ENCODE data around the gene SMYD5. TPM values are rescaled to one million over a fixed set of nuclear protein-coding genes. Genes with fewer than 3 reads are reported as not detected.

SMYD5 gene
- polyA plus RNA-seq, 1 of the 3 experiments (the other 2 are of a cell fraction): 21.4 TPM

GRCh38 chr2:73264332-73264606 is 50.2 kb downstream of the SMYD5 start:
- no peaks in the 10 kb centered on the region for H3K79me2 ChIP-seq (ENCODE audit: insufficient read depth)
- no peaks in the 10 kb centered on the region for H4K20me1 ChIP-seq (ENCODE audit: insufficient read depth)
- no peak overlapping the region for H3K9ac ChIP-seq
- H3K27ac ChIP-seq (ENCODE audit: low read depth in 2 of 2, low read length in 1 of 2): no peak overlapping the region
- no peak overlapping the region for H3K4me3 ChIP-seq (ENCODE audit: low read depth in 2 of 2, low read length in 1 of 2)
- ChIA-PET POLR2A (no interaction called here), CTCF (interaction anchor here (0.6 kb wide), 1 partner anchor 327 kb away, joined by 4 read pairs; no protein-coding TSS in a partner anchor)
- no peaks in the 10 kb centered on the region for H3F3A ChIP-seq (replicated peaks; ENCODE audit: insufficient read depth)
- no peak for TF ChIP-seq NFIC (IDR thresholded peaks at IDR 0.05; ENCODE audit: borderline replicate concordance)
- no peak for TF ChIP-seq TCF12 (IDR thresholded peaks at IDR 0.05)
- TF ChIP-seq, protein P1, sequence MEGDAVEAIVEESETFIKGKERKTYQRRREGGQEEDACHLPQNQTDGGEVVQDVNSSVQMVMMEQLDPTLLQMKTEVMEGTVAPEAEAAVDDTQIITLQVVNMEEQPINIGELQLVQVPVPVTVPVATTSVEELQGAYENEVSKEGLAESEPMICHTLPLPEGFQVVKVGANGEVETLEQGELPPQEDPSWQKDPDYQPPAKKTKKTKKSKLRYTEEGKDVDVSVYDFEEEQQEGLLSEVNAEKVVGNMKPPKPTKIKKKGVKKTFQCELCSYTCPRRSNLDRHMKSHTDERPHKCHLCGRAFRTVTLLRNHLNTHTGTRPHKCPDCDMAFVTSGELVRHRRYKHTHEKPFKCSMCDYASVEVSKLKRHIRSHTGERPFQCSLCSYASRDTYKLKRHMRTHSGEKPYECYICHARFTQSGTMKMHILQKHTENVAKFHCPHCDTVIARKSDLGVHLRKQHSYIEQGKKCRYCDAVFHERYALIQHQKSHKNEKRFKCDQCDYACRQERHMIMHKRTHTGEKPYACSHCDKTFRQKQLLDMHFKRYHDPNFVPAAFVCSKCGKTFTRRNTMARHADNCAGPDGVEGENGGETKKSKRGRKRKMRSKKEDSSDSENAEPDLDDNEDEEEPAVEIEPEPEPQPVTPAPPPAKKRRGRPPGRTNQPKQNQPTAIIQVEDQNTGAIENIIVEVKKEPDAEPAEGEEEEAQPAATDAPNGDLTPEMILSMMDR (IDR thresholded peaks at IDR 0.05): no peak
- TF ChIP-seq RXRA (IDR thresholded peaks at IDR 0.05; ENCODE audit: borderline replicate concordance, low read depth): no peak
- TF ChIP-seq RCOR1 (IDR thresholded peaks at IDR 0.05; ENCODE audit: low read length): no peak
- no peak for TF ChIP-seq TEAD4 (IDR thresholded peaks at IDR 0.05; ENCODE audit: borderline replicate concordance, insufficient read depth)
- TF ChIP-seq RAD21 (IDR thresholded peaks at IDR 0.05; ENCODE audit: low read length): no peak
- TF ChIP-seq PBX3 (IDR thresholded peaks at IDR 0.05): no peak
- H3K9me2 ChIP-seq: no peaks in the 10 kb centered on the region
- no peak for DNase-seq
- H3K4me2 ChIP-seq: no peak overlapping the region
- no peak overlapping the region for H2AFZ ChIP-seq (ENCODE audit: low read depth)
- WGBS (ENCODE audit: low lambda C conversion rate): 97% methylated on average over 15 of the region's 15 CpGs
- H3K4me1 ChIP-seq (ENCODE audit: control insufficient read depth in 1 of 2, insufficient read depth in 2 of 2, low read depth in 1 of 2, low read length in 1 of 2): no peaks in the 10 kb centered on the region; a peak in 1 of 4 replicates
- no peaks in the 10 kb centered on the region for H3K27me3 ChIP-seq (ENCODE audit: insufficient read depth)
- no peaks in the 10 kb centered on the region for H3K9me3 ChIP-seq
- no peaks in the 10 kb centered on the region for H3K36me3 ChIP-seq (replicated peaks in 1 of 2; ENCODE audit: control insufficient read depth in 1 of 2, insufficient read depth in 2 of 2, low read length in 1 of 2)

GRCh38 chr2:73264783-73265182 is 50.7 kb downstream of the SMYD5 start:
- ChIA-PET POLR2A (no interaction called here), CTCF (interaction anchor here (1.5 kb wide), 1 partner anchor 10 kb away, joined by 3 read pairs; no protein-coding TSS in a partner anchor)
- Histone ChIP-seq H3K27ac (ENCODE audit: low read depth in 2 of 2, low read length in 1 of 2) (no peak overlapping the region), H4K20me1 (ENCODE audit: insufficient read depth) (no peaks in the 10 kb centered on the region), H3K9me2 (no peaks in the 10 kb centered on the region), H3K4me3 (ENCODE audit: low read depth in 2 of 2, low read length in 1 of 2) (no peak overlapping the region), H3K4me2 (no peak overlapping the region), H3K79me2 (ENCODE audit: insufficient read depth) (no peaks in the 10 kb centered on the region), H2AFZ (ENCODE audit: low read depth) (no peak overlapping the region), H3K27me3 (ENCODE audit: insufficient read depth) (no peaks in the 10 kb centered on the region), H3K36me3 (replicated peaks in 1 of 2; ENCODE audit: control insufficient read depth in 1 of 2, insufficient read depth in 2 of 2, low read length in 1 of 2) (no peaks in the 10 kb centered on the region), H3F3A (replicated peaks; ENCODE audit: insufficient read depth) (no peaks in the 10 kb centered on the region), H3K9me3 (no peaks in the 10 kb centered on the region), H3K4me1 (ENCODE audit: control insufficient read depth in 1 of 2, insufficient read depth in 2 of 2, low read depth in 1 of 2, low read length in 1 of 2) (no peaks in the 10 kb centered on the region; a peak in 1 of 4 replicates), H3K9ac (no peak overlapping the region)
- no peak for DNase-seq
- 74% methylated on average over 3 of the region's 4 CpGs for WGBS (ENCODE audit: low lambda C conversion rate)
- no peak for TF ChIP-seq USF1 (IDR thresholded peaks at IDR 0.05; ENCODE audit: borderline replicate concordance, low read depth)
- no peak for TF ChIP-seq GATA2 (CRISPR knock-in tag; IDR thresholded peaks at IDR 0.05)
- TF ChIP-seq, protein P1 (IDR thresholded peaks at IDR 0.05): no peak
- no peak for TF ChIP-seq EP300 (IDR thresholded peaks at IDR 0.05; ENCODE audit: borderline replicate concordance in 1 of 2, low read depth in 1 of 2, low read length in 1 of 2)
- TF ChIP-seq ELF1 (IDR thresholded peaks at IDR 0.05): no peak
- no peak for TF ChIP-seq FOSL2 (IDR thresholded peaks at IDR 0.05; ENCODE audit: borderline replicate concordance, low read depth)
- no peak for TF ChIP-seq SIN3A (IDR thresholded peaks at IDR 0.05; ENCODE audit: borderline replicate concordance, low read depth, low read length)
- no peak for TF ChIP-seq RAD21 (IDR thresholded peaks at IDR 0.05; ENCODE audit: low read length)
- no peak for TF ChIP-seq RCOR1 (IDR thresholded peaks at IDR 0.05; ENCODE audit: low read length)
- no peak for TF ChIP-seq IRF3 (IDR thresholded peaks at IDR 0.05; ENCODE audit: low read depth, low read length)
- no peak for TF ChIP-seq RXRA (IDR thresholded peaks at IDR 0.05; ENCODE audit: borderline replicate concordance, low read depth)
- TF ChIP-seq MEF2A (IDR thresholded peaks at IDR 0.05; ENCODE audit: borderline replicate concordance, low read depth): no peak

All from SK-N-SH (cell line).